ENCODE data around the gene RGL2. TPM values are rescaled to one million over a fixed set of nuclear protein-coding genes. Genes with fewer than 3 reads are reported as not detected.

RGL2 gene
- total RNA-seq, 4 donors from 2014 or later, result 66.8 to 78.5 (median 71.3) TPM

- Histone ChIP-seq H3K4me3 (replicated peaks in 1 of 3) (no peak overlapping the region), H3K27ac (peak overlapping the region in 1 of 3 donors; percentile 10), H3K4me1 (peaks cover 5 to 12% of the 10 kb centered on the region in 2 donors), H3K36me3 (peaks cover 8 to 26% of the 10 kb centered on the region in 2 donors), H3K9me3 (no peaks in the 10 kb centered on the region), H3K27me3 (no peaks in the 10 kb centered on the region)
- 84 to 88% methylated on average over 8 of the region's 8 CpGs for WGBS, 2 donors
- TF ChIP-seq CTCF (IDR thresholded peaks at IDR 0.05) (no peak), POLR2A (IDR thresholded peaks at IDR 0.05) (no peak)
- intact Hi-C loops (cut with DNase I), result no loop called here
- no peak for DNase-seq
These were observed 6.3 kb upstream of the RGL2 start for GRCh38 chr6:33305052-33305451.

- Histone ChIP-seq H3K27ac (no peak overlapping the region), H3K4me3 (replicated peaks in 1 of 3) (no peak overlapping the region), H3K36me3 (peaks cover 8 to 26% of the 10 kb centered on the region in 2 donors), H3K9me3 (no peaks in the 10 kb centered on the region), H3K27me3 (no peaks in the 10 kb centered on the region), H3K4me1 (peaks cover 7 to 13% of the 10 kb centered on the region in 2 donors)
- DNase-seq, result no peak
- TF ChIP-seq CTCF (IDR thresholded peaks at IDR 0.05) (no peak), POLR2A (IDR thresholded peaks at IDR 0.05) (no peak)
- intact Hi-C loops (cut with DNase I), result no loop called here
- 93 to 96% methylated on average over 3 to 9 of the region's 16 CpGs for WGBS, 2 donors
These were observed 5.5 kb upstream of the RGL2 start for GRCh38 chr6:33304216-33304615.

- no peaks in the 10 kb centered on the region for H3K9me3 ChIP-seq
- H3K27me3 ChIP-seq, result no peaks in the 10 kb centered on the region
- DNase-seq, result no peak
- H3K36me3 ChIP-seq, result peaks cover 8 to 26% of the 10 kb centered on the region in 2 donors
- 82 to 95% methylated on average over 3 of the region's 3 CpGs for WGBS, 2 donors
- intact Hi-C loops (cut with DNase I), result no loop called here
- no peak overlapping the region for H3K4me3 ChIP-seq (replicated peaks in 1 of 3)
- TF ChIP-seq CTCF (IDR thresholded peaks at IDR 0.05) (no peak), POLR2A (IDR thresholded peaks at IDR 0.05) (no peak)
- H3K27ac ChIP-seq, result no peak overlapping the region
- H3K4me1 ChIP-seq, result peaks cover 7 to 21% of the 10 kb centered on the region in 2 donors
These were observed 3.1 kb upstream of the RGL2 start for GRCh38 chr6:33301877-33302276.

- Histone ChIP-seq H3K4me3 (replicated peaks in 1 of 3) (peak overlapping the region; percentile 4 to 94 (median 67)), H3K27me3 (no peaks in the 10 kb centered on the region), H3K36me3 (peaks cover 7 to 35% of the 10 kb centered on the region in 2 donors), H3K27ac (peak overlapping the region; percentile 95 to 97 (median 96)), H3K4me1 (peaks cover 7 to 21% of the 10 kb centered on the region in 2 donors), H3K9me3 (no peaks in the 10 kb centered on the region)
- TF ChIP-seq CTCF (IDR thresholded peaks at IDR 0.05) (peak; percentile 34 to 70 (median 60)), POLR2A (IDR thresholded peaks at IDR 0.05) (peak; percentile 17 to 83)
- WGBS, 2 donors, result 0% methylated on average over 28 to 40 of the region's 54 CpGs
- intact Hi-C loops (cut with DNase I), result no loop called here
- DNase-seq, result peak; percentile 92
These were observed 649 bp upstream of the RGL2 start for GRCh38 chr6:33299237-33299944.

Data from thyroid gland (tissue), 4 donors.